GM18951 (cell line): ENCODE measurements around the gene SRP68.

ENCODE experiments used
- POLR2A ChIP-seq: IDR thresholded peaks from 4 replicates; pipeline ENCODE4 v1.6.1; 2011; ENCODE audit warnings: mild to moderate bottlenecking; ENCODE audit not compliant: insufficient read length, insufficient read depth; ENCODE audit errors: extremely low read depth
- in situ Hi-C: fragments of 300-500 bp; cut with MboI; formaldehyde crosslinking; loops from one replicate; pipeline ENCODE4 v1.12.0; 2022; ENCODE audit warnings: low sequenced_read_pairs, mixed read lengths, inconsistent platforms; ENCODE audit not compliant: unreplicated experiment

The SRP68 gene

DNA sequence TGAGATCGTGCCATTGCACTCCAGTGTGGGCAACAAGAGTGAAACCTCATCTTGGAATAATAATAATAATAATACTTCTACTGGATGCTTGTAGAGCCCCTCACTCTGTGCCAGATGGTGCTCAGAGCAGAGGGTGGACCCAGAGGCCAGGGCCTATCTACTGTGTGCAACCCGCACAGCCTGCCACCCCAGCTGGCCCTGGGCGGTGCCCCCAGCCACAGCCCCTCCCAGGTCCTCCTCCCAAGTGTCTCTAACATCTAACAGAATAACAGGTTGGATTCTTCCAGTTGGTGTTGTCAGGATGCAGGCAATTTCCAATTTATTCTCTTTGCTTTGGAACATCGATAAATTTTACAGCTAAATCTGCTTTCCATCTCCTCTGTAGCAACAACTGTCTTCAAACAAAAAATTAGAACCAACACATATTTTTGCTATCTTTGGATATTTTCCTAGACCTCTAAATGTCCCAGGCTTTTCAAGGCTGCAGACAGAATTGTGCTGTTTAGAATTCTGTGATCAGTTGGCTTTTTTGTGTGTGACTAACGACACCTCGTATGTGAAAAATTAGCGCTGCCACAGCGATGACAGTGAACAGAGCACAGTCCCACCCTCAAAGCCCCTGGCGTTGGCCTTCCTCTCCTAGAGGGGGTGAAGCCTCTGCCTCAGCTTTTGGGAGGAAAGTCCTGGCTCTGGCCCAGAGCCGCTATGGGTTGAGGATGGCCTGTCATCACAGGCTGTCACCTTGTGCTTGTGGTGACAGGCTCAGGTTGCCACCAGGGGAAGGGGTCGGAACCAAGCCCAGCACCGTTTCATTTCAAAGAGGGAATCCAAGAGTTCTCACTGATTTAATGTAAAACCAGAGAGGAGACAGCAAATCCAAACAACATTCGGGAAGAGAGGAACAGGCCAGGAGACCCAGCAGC lies 37.6 kb downstream of the SRP68 start:
- TF ChIP-seq POLR2A: no peak
- in situ Hi-C loops: no loop called here

DNA sequence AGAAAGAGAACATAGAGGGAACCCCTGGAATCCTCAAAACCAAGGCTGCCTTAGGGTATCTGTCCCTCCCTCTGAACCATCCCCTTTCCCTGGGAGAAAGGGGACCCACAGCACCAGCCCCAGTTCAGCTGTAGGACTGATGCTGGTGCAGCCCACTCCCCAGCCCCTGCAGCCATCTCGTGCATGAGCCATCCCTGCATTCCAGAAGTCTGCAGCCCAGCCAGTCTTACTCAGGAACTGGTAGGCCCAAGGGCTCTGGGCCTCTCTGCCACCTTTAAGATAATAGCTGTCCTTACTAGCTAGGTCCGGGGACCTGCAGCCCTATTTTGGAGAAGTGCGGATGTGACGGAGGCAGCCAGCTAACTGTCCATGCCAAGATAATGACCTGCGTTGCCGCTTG lies 39.2 kb downstream of the SRP68 start:
- in situ Hi-C loops: no loop called here
- TF ChIP-seq POLR2A: no peak

DNA sequence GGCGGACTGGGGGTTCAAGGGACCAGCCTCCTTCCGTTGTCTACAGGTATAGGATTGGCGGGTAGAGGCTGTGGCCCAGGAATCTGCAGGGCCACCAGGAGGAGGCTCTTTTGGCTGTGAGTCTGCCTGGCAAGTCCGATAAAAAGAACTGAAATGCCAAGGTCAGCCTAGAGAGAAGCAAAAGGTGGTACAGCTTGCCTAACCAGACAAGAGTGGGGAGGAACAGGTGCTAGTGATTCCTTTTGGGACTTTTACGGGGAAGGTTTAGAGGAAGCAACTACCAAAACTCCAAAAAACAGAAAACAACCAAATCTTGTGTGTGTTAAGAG lies 39.6 kb downstream of the SRP68 start:
- no peak for TF ChIP-seq POLR2A
- in situ Hi-C loops: no loop called here

DNA sequence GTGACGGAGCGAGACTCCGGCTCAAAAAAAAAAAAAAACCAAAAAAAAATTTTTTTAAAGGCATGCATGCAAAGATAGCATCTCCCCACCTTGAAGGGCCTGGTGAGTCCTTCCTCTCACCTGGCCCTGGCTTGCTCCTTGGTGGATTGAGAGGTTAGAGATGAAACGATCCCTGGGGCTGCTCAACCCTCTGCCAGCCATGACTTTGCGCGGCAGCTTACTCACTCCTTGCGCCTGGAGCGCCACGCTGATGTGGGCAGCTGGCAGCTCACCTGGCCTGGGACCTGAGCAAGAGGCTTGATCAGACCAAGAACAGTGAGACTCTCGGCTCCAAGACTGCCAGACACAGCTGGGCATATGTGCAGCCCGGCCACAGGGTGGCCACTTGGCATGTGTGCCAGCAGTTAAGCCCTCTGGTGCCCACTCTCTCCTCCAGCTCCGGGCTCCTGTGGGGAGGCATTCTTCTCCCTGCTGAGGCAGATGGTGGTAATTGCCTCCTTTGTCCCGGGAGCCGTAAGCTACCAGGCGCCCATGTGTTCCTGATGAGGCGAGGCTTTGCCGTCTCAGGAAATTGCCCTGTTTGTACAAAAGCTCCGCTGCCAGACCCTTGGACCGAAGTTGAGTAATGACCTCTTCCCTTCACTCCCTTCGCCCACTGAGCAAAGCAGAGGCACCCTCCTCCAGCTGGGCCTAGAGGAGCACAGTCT lies 40.1 kb downstream of the SRP68 start:
- no peak for TF ChIP-seq POLR2A
- in situ Hi-C loops: no loop called here

GRCh38 chr17:76027159-76027839 lies 45.0 kb downstream of the SRP68 start, which contains the start of gene EVPL:
Gene EVPL, minus strand, starts transcription at chr17:76027306. Its CDS starts 108 bp downstream, at chr17:76027198.
- in situ Hi-C loops: no loop called here

GRCh38 chr17:76026714-76027158 lies 45.6 kb downstream of the SRP68 start:
- no peak for TF ChIP-seq POLR2A
- in situ Hi-C loops: no loop called here

More at GRCh38 chr17:76027159-76027839, 45.0 kb downstream of the SRP68 start, which contains the start of gene EVPL:
- TF ChIP-seq POLR2A: no peak

GRCh38 chr17:76025294-76025693 lies 47.0 kb downstream of the SRP68 start:
- in situ Hi-C loops: no loop called here
- no peak for TF ChIP-seq POLR2A

DNA sequence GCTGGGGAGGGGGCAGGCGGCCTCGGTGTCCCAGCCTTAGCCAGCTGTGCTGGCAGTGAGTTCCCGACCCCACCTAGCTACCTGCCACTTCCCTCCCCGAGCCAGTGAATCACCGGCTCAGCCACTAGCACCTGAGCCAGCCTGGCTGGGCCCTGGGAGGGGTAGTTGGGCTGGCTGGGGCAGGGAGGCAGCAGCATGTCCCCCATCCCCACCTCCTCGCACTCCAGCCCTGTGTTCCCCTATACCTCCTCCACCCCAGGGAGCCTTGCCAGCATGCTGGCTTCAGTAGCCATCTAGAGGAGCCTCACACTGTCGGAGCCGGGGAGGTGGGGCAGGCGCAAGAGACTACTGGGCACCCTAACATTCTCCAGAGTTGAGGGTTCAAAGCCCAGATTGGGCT lies 48.0 kb downstream of the SRP68 start:
- TF ChIP-seq POLR2A: no peak
- in situ Hi-C loops: no loop called here

DNA sequence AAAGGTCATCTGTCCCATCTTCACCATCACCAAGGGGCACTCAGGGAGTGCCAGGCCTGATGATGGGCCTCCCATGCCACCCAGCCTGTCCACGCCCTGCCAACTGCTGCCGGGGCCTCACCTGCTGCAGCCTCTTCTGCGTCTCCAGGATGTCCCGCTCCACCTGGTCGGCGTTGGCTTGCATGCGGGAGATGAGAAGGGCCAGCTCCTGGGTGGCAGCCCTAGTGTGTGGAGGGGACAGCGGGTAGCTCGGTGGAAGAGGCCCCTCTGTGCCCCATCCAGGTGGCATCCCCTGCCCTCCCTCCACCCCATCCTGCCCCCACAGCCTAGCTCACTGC lies 48.4 kb downstream of the SRP68 start:
- in situ Hi-C loops: no loop called here
- no peak for TF ChIP-seq POLR2A

- in situ Hi-C loops: no loop called here
- no peak for TF ChIP-seq POLR2A
Observed at GRCh38 chr17:76022973-76023899, 49.1 kb downstream of the SRP68 start.

GRCh38 chr17:76022285-76022684 lies 50.0 kb downstream of the SRP68 start:
- in situ Hi-C loops: no loop called here
- no peak for TF ChIP-seq POLR2A

DNA sequence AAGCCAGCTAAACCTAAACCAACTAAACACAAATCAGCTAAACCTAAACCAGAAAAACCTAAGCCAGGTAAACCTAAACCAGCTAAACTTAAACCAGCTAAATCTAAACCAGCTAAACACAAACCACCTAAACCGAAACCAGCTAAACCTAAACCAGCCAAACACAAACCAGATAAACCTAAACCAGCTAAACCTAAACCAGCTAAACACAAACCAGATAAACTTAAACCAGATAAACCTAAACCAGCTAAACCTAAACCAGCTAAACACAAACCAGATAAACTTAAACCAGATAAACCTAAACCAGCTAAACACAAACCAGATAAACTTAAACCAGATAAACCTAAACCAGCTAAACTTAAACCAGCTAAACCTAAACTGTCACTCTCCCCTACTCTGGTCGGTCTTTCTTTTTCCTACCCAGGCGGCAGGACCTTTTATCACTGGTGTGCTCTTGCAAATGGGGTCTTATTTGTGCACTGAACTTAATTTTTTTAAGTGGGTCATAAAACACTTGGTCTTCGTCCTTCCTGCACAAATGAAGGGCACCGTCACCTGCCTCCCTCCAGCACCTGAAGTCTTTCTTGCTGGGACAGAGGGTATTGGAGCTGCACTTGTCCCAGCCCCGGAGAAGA lies 52.4 kb downstream of the SRP68 start:
- in situ Hi-C loops: loop anchor here (10.0 kb wide), 1 partner anchor 275 kb away; no protein-coding TSS in a partner anchor
- no peak for TF ChIP-seq POLR2A
